SK-N-SH (cell line): ENCODE measurements around the gene FUT7. TPM values are rescaled to one million over a fixed set of nuclear protein-coding genes. Genes with fewer than 3 reads are reported as not detected.

ENCODE experiments used
- CTCF ChIA-PET: fragments of 300-600, 350-600 bp; formaldehyde crosslinking; extraction: SDS; loops from one replicate; lab custom pipeline; 2021; lab: Yijun Ruan, JAX
- POLR2A ChIA-PET: fragments of 350-600 bp; sonication (Branson Sonifier 250); formaldehyde crosslinking; extraction: SDS; loops from one replicate; lab custom pipeline; 2020; ENCODE audit warnings: antibody characterized with exemption, inconsistent platforms; lab: Yijun Ruan, JAX
- DNase-seq: peaks from one replicate; pipeline ENCODE4 v3.0.0; 2012
- H2AFZ ChIP-seq: fragments of 200-600 bp; sonication (generic); 2 replicates; pipeline ENCODE4 v1.8.1; 2016; ENCODE audit warnings: antibody characterized with exemption, mild to moderate bottlenecking, low read depth
- H3F3A ChIP-seq: fragments of 200-600 bp; sonication (generic); replicated peaks from 2 replicates; pipeline ENCODE3; 2016; ENCODE audit warnings: antibody characterized with exemption, mild to moderate bottlenecking; ENCODE audit not compliant: insufficient read depth
- H3K27ac ChIP-seq, 2 experiments: fragments of 200-500 bp in 1 of 2; fragments of 200-600 bp in 1 of 2; sonication (Bioruptor generic) in 1 of 2; sonication (generic), shearing (Covaris generic) in 1 of 2; 2 replicates each; pipeline versions ENCODE4 v1.5.1 to v1.6.1; 2014 to 2016; ENCODE audit warnings: low read depth in 2 of 2, inconsistent platforms in 1 of 2, low read length in 1 of 2, mild to moderate bottlenecking in 1 of 2, mixed read lengths in 1 of 2
- H3K27me3 ChIP-seq: fragments of 200-600 bp; sonication (generic), shearing (Covaris generic); 2 replicates; pipeline ENCODE4 v1.6.1; 2016; ENCODE audit warnings: mixed run types; ENCODE audit not compliant: insufficient read depth
- H3K36me3 ChIP-seq, 2 experiments: fragments of 200-500 bp in 1 of 2; fragments of 200-600 bp in 1 of 2; sonication (Bioruptor generic) in 1 of 2; sonication (generic) in 1 of 2; replicated peaks in 1 of 2; 2 replicates each; pipeline versions ENCODE3 to v1.5.1; 2014 to 2016; ENCODE audit warnings: low read length in 1 of 2, mild to moderate bottlenecking in 1 of 2; ENCODE audit not compliant: insufficient read depth in 2 of 2, control insufficient read depth in 1 of 2
- H3K4me1 ChIP-seq, 2 experiments: fragments of 200-500 bp in 1 of 2; fragments of 200-600 bp in 1 of 2; sonication (Bioruptor generic) in 1 of 2; sonication (generic), shearing (Covaris generic) in 1 of 2; 2 replicates each; pipeline versions ENCODE4 v1.5.1 to v1.6.1; 2014 to 2016; ENCODE audit warnings: low read depth in 1 of 2, low read length in 1 of 2, mixed run types in 1 of 2; ENCODE audit not compliant: insufficient read depth in 2 of 2, control insufficient read depth in 1 of 2
- H3K4me2 ChIP-seq: fragments of 200-600 bp; sonication (generic), shearing (Covaris generic); 2 replicates; pipeline ENCODE4 v1.6.1; 2017; ENCODE audit warnings: mixed run types
- H3K4me3 ChIP-seq, 2 experiments: fragments of 200-500 bp in 1 of 2; fragments of 200-600 bp in 1 of 2; sonication (Bioruptor generic) in 1 of 2; sonication (generic), shearing (Covaris generic) in 1 of 2; 2 replicates each; pipeline versions ENCODE4 v1.5.1 to v1.8.1; 2014 to 2016; ENCODE audit warnings: low read depth in 2 of 2, inconsistent platforms in 1 of 2, low read length in 1 of 2, mild to moderate bottlenecking in 1 of 2, mixed read lengths in 1 of 2, moderate library complexity in 1 of 2
- H3K79me2 ChIP-seq: fragments of 200-600 bp; sonication (generic); 2 replicates; pipeline ENCODE4 v1.8.1; 2017; ENCODE audit warnings: mild to moderate bottlenecking; ENCODE audit not compliant: insufficient read depth
- H3K9ac ChIP-seq: fragments of 200-600 bp; sonication (generic); 2 replicates; pipeline ENCODE4 v1.6.1; 2017; ENCODE audit warnings: mixed run types
- H3K9me2 ChIP-seq: fragments of 200-600 bp; sonication (generic); 2 replicates; pipeline ENCODE4 v1.6.1; 2017; ENCODE audit warnings: mixed run types
- H3K9me3 ChIP-seq: fragments of 200-600 bp; sonication (generic); 2 replicates; pipeline ENCODE4 v1.6.1; 2017; ENCODE audit warnings: mixed run types, mild to moderate bottlenecking, moderate library complexity
- H4K20me1 ChIP-seq: fragments of 200-600 bp; sonication (generic); 2 replicates; pipeline ENCODE4 v1.6.1; 2017; ENCODE audit warnings: mild to moderate bottlenecking, mixed run types; ENCODE audit not compliant: insufficient read depth
- EP300 ChIP-seq, 2 experiments: IDR thresholded peaks; 2 replicates each; pipeline versions ENCODE4 v1.4.0 to v1.6.1; 2012; ENCODE audit warnings: borderline replicate concordance in 1 of 2, low read depth in 1 of 2, low read length in 1 of 2
- FOSL2 ChIP-seq: IDR thresholded peaks from 2 replicates; pipeline ENCODE4 v1.4.0; 2012; ENCODE audit warnings: low read depth, mild to moderate bottlenecking, moderate library complexity, borderline replicate concordance
- FOXJ3 ChIP-seq: sonication (generic); formaldehyde crosslinking; IDR thresholded peaks from 2 replicates; pipeline ENCODE4 v1.5.1; 2020; ENCODE audit warnings: mild to moderate bottlenecking, missing genetic modification reagents
- FOXM1 ChIP-seq: IDR thresholded peaks from 2 replicates; pipeline ENCODE4 v1.4.0; 2012; ENCODE audit warnings: low read depth, mild to moderate bottlenecking
- MEF2A ChIP-seq: IDR thresholded peaks from 2 replicates; pipeline ENCODE4 v1.4.0; 2012; ENCODE audit warnings: low read depth, borderline replicate concordance
- NFIC ChIP-seq: IDR thresholded peaks from 2 replicates; pipeline ENCODE4 v1.4.0; 2012; ENCODE audit warnings: borderline replicate concordance
- RCOR1 ChIP-seq: fragments of 150-350 bp; IDR thresholded peaks from 2 replicates; pipeline ENCODE4 v1.6.1; 2017; ENCODE audit warnings: antibody characterized with exemption, low read length
- RXRA ChIP-seq: IDR thresholded peaks from 2 replicates; pipeline ENCODE4 v1.4.0; 2012; ENCODE audit warnings: low read depth, mild to moderate bottlenecking, borderline replicate concordance
- SIN3A ChIP-seq: IDR thresholded peaks from 2 replicates; pipeline ENCODE4 v1.6.1; 2012; ENCODE audit warnings: low read depth, mild to moderate bottlenecking, low read length, moderate library complexity, borderline replicate concordance
- SMC3 ChIP-seq: IDR thresholded peaks from 2 replicates; pipeline ENCODE4 v1.6.1; 2012; ENCODE audit warnings: low read depth, low read length, improper control_type of control experiment
- TAF1 ChIP-seq: IDR thresholded peaks from 2 replicates; pipeline ENCODE4 v1.6.1; 2012; ENCODE audit warnings: low read depth, mild to moderate bottlenecking, low read length, moderate library complexity, borderline replicate concordance
- TCF12 ChIP-seq: IDR thresholded peaks from 2 replicates; pipeline ENCODE4 v1.4.0; 2012
- TEAD4 ChIP-seq: IDR thresholded peaks from 2 replicates; pipeline ENCODE4 v1.4.0; 2012; ENCODE audit warnings: mild to moderate bottlenecking, borderline replicate concordance; ENCODE audit not compliant: insufficient read depth
- WGBS: methylation state at CpG from one replicate; pipeline ENCODE4 v1.1.6; 2017; ENCODE audit warnings: low lambda C conversion rate; 5-methylcytosine and 5-hydroxymethylcytosine counted together
- polyA plus RNA-seq, 3 experiments: library from polyadenylated mRNA; depleted of rRNA; stranded (reverse); fragments of >200 nt; gene quantifications; 2 replicates each; pipeline ENCODE4 v1.2.3, GENCODE V29; 2012
- TF ChIP-seq, protein P1 (sequence below): IDR thresholded peaks from 2 replicates; pipeline ENCODE4 v1.4.0; 2012; ENCODE audit warnings: low read depth
- TF ChIP-seq, protein P2 (sequence below): IDR thresholded peaks from 2 replicates; pipeline ENCODE4 v1.4.0; 2012; ENCODE audit warnings: low read depth, borderline replicate concordance
- TF ChIP-seq, protein P3 (sequence below): fragments of 150-350 bp; IDR thresholded peaks from 2 replicates; pipeline ENCODE4 v1.6.1; 2016; ENCODE audit warnings: mild to moderate bottlenecking, low read depth, low read length
- TF ChIP-seq, protein P4 (sequence below): IDR thresholded peaks from 2 replicates; pipeline ENCODE4 v1.6.1; 2012; ENCODE audit warnings: mild to moderate bottlenecking, low read depth, low read length, moderate library complexity

The FUT7 gene
- polyA plus RNA-seq, 1 of the 3 experiments (the other 2 are of a cell fraction), result not detected

DNA sequence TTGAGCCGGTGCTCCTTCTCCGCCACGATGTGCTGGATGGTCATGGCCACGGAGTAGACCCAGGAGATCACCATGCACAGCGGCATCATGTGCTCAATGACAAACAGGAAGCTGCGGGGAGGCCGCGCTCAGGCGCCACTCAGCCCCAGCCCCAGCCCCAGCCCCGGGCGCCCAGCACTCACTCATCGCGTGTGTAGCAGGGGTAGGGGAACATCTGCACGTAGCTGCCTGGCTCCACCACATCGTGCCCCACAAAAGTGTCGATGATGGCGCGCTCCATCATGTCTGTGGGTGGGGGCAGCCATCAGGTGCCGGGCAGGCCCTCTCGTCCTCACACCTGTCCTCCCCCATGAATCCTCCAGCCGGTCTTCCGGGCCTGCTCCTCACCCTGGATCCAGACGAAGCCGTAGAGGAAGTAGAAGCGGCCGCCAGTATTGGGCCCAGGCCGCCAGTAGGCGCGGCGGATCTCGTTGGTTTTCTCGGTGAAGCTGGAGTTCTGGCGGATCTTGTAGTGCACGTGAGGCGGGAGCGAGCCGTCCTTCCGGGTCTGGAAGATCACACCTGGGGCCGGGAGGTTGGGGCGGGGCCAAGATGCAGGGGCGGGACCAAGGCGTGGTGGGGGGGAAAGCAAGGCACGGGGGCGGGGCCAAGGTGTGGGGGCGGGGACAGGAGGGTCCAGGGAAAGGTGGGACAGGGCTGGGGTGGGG lies 13.9 kb downstream of the FUT7 start:
- no peak overlapping the region for H3K27ac ChIP-seq
- H3K9ac ChIP-seq, result no peak overlapping the region
- H3K27me3 ChIP-seq, result no peaks in the 10 kb centered on the region
- no peak overlapping the region for H2AFZ ChIP-seq
- H3K36me3 ChIP-seq, result peaks cover 0 to 13% of the 10 kb centered on the region in 2 experiments
- no peak overlapping the region for H3K4me3 ChIP-seq
- DNase-seq, result no peak
- no peaks in the 10 kb centered on the region for H3F3A ChIP-seq
- H3K79me2 ChIP-seq, result no peaks in the 10 kb centered on the region
- CTCF ChIA-PET, result interaction anchor here (0.6 to 2.1 kb wide), 3 partner anchors 7 to 70 kb away, joined by 3 to 7 read pairs (median 3); no protein-coding TSS in a partner anchor
- H4K20me1 ChIP-seq, result 0 out of 2 replicates have a peak, but pooled peaks cover 4% of the 10 kb centered on the region
- no peaks in the 10 kb centered on the region for H3K9me2 ChIP-seq
- WGBS, result 96% methylated on average over 31 of the region's 45 CpGs
- H3K9me3 ChIP-seq, result no peaks in the 10 kb centered on the region
- H3K4me1 ChIP-seq, result no peaks in the 10 kb centered on the region
- H3K4me2 ChIP-seq, result no peak overlapping the region
- no peak for TF ChIP-seq NFIC
- TF ChIP-seq, protein P1, sequence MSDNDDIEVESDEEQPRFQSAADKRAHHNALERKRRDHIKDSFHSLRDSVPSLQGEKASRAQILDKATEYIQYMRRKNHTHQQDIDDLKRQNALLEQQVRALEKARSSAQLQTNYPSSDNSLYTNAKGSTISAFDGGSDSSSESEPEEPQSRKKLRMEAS, result no peak
- TF ChIP-seq, protein P2, sequence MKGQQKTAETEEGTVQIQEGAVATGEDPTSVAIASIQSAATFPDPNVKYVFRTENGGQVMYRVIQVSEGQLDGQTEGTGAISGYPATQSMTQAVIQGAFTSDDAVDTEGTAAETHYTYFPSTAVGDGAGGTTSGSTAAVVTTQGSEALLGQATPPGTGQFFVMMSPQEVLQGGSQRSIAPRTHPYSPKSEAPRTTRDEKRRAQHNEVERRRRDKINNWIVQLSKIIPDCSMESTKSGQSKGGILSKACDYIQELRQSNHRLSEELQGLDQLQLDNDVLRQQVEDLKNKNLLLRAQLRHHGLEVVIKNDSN, result no peak
- no peak for TF ChIP-seq EP300 (IDR thresholded peaks at IDR 0.05; ENCODE audit: borderline replicate concordance in 1 of 2, low read depth in 1 of 2, low read length in 1 of 2)
- TF ChIP-seq, protein P3, sequence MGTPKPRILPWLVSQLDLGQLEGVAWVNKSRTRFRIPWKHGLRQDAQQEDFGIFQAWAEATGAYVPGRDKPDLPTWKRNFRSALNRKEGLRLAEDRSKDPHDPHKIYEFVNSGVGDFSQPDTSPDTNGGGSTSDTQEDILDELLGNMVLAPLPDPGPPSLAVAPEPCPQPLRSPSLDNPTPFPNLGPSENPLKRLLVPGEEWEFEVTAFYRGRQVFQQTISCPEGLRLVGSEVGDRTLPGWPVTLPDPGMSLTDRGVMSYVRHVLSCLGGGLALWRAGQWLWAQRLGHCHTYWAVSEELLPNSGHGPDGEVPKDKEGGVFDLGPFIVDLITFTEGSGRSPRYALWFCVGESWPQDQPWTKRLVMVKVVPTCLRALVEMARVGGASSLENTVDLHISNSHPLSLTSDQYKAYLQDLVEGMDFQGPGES, result no peak
- TF ChIP-seq TEAD4, result no peak
- TF ChIP-seq FOXM1, result no peak
- POLR2A ChIA-PET, result no interaction called here

DNA sequence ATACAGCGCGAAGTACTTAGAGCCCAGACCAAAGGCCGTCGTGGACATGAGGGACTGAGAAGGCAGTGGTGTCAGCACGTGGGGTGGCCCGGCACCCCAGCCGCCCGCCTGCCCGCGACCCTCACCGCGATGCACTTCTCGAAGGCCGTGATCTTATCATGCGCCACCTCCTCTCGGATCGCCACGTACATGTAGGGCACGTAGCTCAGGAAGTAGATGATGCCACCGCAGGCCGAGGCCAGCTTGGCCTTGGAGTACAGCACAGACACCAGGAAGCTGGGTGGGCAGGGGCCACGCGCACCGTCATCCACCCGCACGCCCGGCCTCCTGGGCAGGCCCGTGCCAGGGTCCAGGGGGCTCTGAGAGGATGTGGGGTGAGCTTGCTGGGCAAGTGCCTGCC lies 14.8 kb downstream of the FUT7 start:
- ChIA-PET CTCF (interaction anchor here (1.3 kb wide), 1 partner anchor 8 kb away, joined by 3 read pairs; no protein-coding TSS in a partner anchor), POLR2A (no interaction called here)
- Histone ChIP-seq H3K9me3 (no peaks in the 10 kb centered on the region), H3K79me2 (no peaks in the 10 kb centered on the region), H4K20me1 (0 out of 2 replicates have a peak, but pooled peaks cover 4% of the 10 kb centered on the region), H3K9me2 (no peaks in the 10 kb centered on the region), H2AFZ (no peak overlapping the region), H3K4me3 (no peak overlapping the region), H3F3A (no peaks in the 10 kb centered on the region), H3K4me1 (no peaks in the 10 kb centered on the region), H3K27me3 (no peaks in the 10 kb centered on the region), H3K9ac (no peak overlapping the region), H3K27ac (no peak overlapping the region), H3K36me3 (peaks cover 0 to 17% of the 10 kb centered on the region in 2 experiments), H3K4me2 (no peak overlapping the region)
- WGBS, result 93% methylated on average over 24 of the region's 28 CpGs
- DNase-seq, result no peak
- TF ChIP-seq MEF2A (no peak), TCF12 (no peak), RXRA (no peak), FOXJ3 (CRISPR knock-in tag) (no peak), SIN3A (no peak), SMC3 (no peak), TAF1 (no peak), RCOR1 (no peak), FOSL2 (no peak)
- TF ChIP-seq, protein P2, result no peak
- TF ChIP-seq, protein P4, sequence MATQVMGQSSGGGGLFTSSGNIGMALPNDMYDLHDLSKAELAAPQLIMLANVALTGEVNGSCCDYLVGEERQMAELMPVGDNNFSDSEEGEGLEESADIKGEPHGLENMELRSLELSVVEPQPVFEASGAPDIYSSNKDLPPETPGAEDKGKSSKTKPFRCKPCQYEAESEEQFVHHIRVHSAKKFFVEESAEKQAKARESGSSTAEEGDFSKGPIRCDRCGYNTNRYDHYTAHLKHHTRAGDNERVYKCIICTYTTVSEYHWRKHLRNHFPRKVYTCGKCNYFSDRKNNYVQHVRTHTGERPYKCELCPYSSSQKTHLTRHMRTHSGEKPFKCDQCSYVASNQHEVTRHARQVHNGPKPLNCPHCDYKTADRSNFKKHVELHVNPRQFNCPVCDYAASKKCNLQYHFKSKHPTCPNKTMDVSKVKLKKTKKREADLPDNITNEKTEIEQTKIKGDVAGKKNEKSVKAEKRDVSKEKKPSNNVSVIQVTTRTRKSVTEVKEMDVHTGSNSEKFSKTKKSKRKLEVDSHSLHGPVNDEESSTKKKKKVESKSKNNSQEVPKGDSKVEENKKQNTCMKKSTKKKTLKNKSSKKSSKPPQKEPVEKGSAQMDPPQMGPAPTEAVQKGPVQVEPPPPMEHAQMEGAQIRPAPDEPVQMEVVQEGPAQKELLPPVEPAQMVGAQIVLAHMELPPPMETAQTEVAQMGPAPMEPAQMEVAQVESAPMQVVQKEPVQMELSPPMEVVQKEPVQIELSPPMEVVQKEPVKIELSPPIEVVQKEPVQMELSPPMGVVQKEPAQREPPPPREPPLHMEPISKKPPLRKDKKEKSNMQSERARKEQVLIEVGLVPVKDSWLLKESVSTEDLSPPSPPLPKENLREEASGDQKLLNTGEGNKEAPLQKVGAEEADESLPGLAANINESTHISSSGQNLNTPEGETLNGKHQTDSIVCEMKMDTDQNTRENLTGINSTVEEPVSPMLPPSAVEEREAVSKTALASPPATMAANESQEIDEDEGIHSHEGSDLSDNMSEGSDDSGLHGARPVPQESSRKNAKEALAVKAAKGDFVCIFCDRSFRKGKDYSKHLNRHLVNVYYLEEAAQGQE, result no peak
- TF ChIP-seq, protein P3, result no peak
- TF ChIP-seq, protein P1, result no peak
